HUES64 (cell line): ENCODE measurements around the gene CLTB.

Experiments used
- H3K27ac ChIP-seq: 2 replicates; pipeline ENCODE4 v1.7.0; 2013; ENCODE audit warnings: low read depth, low read length, inconsistent platforms
- H3K27me3 ChIP-seq: 2 replicates; pipeline ENCODE4 v1.6.1; 2013; ENCODE audit warnings: mild to moderate bottlenecking, low read length; ENCODE audit not compliant: insufficient read depth
- H3K36me3 ChIP-seq: 2 replicates; pipeline ENCODE4 v1.6.1; 2013; ENCODE audit warnings: mild to moderate bottlenecking, low read length; ENCODE audit not compliant: insufficient read depth
- H3K4me1 ChIP-seq: 2 replicates; pipeline ENCODE4 v1.6.1; 2013; ENCODE audit warnings: mild to moderate bottlenecking, low read length, moderate library complexity; ENCODE audit not compliant: insufficient read depth
- H3K4me3 ChIP-seq: 2 replicates; pipeline ENCODE4 v1.5.1; 2013; ENCODE audit warnings: mild to moderate bottlenecking, low read length, moderate library complexity
- H3K9ac ChIP-seq: 2 replicates; pipeline ENCODE4 v1.6.1; 2013; ENCODE audit warnings: mild to moderate bottlenecking, low read depth, low read length
- H3K9me3 ChIP-seq: 2 replicates; pipeline ENCODE4 v1.6.1; 2013; ENCODE audit warnings: low read depth, low read length; ENCODE audit not compliant: insufficient read depth
- WGBS: fragments of 150-250, 120-280 bp; methylation state at CpG from one replicate; pipeline ENCODE4 v1.1.7; 2013; ENCODE audit warnings: missing lambda C conversion rate; 5-methylcytosine and 5-hydroxymethylcytosine counted together

The CLTB gene

GRCh38 chr5:176360894-176361436, 55.4 kb downstream of the CLTB start:
- Histone ChIP-seq H3K4me3 (peak overlapping the region; percentile 85), H3K36me3 (peaks cover 34% of the 10 kb centered on the region), H3K4me1 (no peaks in the 10 kb centered on the region; the same call in 1 of the 2 replicates), H3K9ac (peak overlapping the region; percentile 89), H3K27ac (peak overlapping the region; percentile 87), H3K9me3 (no peaks in the 10 kb centered on the region), H3K27me3 (peaks cover 43% of the 10 kb centered on the region)
- WGBS, result 4% methylated on average over 27 of the region's 27 CpGs

DNA sequence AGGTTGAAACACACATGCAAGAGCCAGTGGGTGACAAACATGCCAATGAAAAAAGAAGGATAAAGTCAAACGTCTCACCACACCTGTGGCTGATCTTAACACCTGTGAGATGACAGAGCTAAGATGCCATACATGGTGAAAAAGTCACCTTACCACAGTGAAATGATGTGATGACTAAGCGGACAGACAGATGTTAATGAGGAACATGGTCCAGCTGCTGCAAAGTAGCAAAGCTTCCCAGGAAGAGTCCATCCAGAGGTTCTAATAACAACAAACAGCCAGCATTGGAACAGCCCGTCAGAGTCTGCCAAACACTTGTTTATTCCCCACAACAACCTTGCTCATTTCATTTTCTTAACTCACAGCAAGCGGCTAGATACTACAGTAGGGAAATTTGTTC, 56.7 kb downstream of the CLTB start:
- Histone ChIP-seq H3K9me3 (no peaks in the 10 kb centered on the region), H3K4me1 (no peaks in the 10 kb centered on the region; the same call in 1 of the 2 replicates), H3K27me3 (peaks cover 30% of the 10 kb centered on the region), H3K4me3 (peak overlapping the region; percentile 2; the same call in 1 of the 2 replicates), H3K9ac (no peak overlapping the region), H3K27ac (no peak overlapping the region), H3K36me3 (peaks cover 45% of the 10 kb centered on the region)
- WGBS, result 96% methylated on average over 4 of the region's 4 CpGs

DNA sequence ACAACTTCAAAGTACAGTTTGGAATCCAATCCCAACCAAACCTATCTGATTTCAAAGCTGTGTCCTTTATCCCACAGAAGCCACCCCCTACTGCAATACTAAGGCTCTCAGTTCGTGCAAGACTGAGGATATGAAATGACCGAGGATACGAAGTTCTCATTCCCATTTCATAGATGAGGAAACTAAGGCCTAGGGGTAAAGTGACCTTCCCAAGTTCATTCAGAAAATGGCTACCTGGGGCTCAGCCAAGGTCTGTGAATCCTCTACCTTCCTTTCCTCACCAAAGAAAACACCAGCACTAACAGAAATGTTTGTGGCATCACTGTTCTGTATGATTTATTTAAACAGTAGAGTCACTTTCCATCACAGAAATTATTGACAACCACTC, 60.2 kb downstream of the CLTB start:
- H3K27me3 ChIP-seq, result no peaks in the 10 kb centered on the region
- H3K36me3 ChIP-seq, result peaks cover 80% of the 10 kb centered on the region
- H3K4me1 ChIP-seq, result no peaks in the 10 kb centered on the region
- 89% methylated on average over 3 of the region's 3 CpGs for WGBS
- H3K27ac ChIP-seq, result no peak overlapping the region
- no peak overlapping the region for H3K4me3 ChIP-seq
- no peak overlapping the region for H3K9ac ChIP-seq
- H3K9me3 ChIP-seq, result no peaks in the 10 kb centered on the region

DNA sequence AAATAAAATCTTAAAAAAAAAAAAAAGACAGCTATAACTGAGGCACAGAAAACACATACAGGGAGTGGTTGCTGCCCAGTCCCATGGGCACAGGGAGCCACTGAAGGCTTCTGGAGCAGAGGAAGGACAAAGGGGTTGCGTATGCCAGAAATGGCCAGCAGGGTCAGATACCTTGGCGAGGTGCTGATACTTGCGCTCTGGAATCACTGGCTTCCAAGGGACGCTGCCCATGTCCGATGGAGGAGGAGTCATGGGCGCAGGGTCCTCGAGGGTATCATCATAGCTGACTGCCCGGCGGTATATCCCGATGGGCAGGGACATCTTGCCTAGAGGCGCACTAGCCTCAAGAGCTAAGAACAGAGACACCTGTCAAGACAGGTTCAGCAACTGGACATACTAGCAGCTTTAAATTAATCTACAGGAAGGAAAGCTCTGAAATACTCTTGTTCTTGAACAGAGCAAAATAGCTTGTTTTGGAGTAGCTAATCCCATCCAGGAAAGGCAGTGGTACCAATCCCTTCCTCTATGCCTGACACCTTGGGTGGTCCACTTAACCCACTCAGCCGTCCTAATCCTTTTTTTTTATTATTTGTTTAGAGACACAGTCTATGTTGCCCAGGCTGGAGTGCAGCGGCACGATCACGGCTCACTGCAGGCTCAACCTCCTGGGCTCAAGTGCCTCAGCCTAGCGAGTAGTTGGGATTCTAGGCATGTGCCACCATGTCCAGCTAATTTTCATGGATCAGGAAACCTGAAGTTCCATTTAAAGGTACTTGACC, 60.8 kb downstream of the CLTB start:
- Histone ChIP-seq H3K4me1 (no peaks in the 10 kb centered on the region), H3K4me3 (no peak overlapping the region), H3K27ac (no peak overlapping the region), H3K27me3 (no peaks in the 10 kb centered on the region), H3K36me3 (peaks cover 84% of the 10 kb centered on the region), H3K9me3 (no peaks in the 10 kb centered on the region), H3K9ac (no peak overlapping the region)
- WGBS, result 94% methylated on average over 16 of the region's 16 CpGs

- Histone ChIP-seq H3K27ac (no peak overlapping the region), H3K4me3 (no peak overlapping the region), H3K36me3 (peaks cover 95% of the 10 kb centered on the region), H3K9me3 (no peaks in the 10 kb centered on the region), H3K27me3 (no peaks in the 10 kb centered on the region), H3K9ac (no peak overlapping the region), H3K4me1 (no peaks in the 10 kb centered on the region)
- 92% methylated on average over 4 of the region's 4 CpGs for WGBS
Observed at GRCh38 chr5:176353533-176353932, 62.8 kb downstream of the CLTB start.

GRCh38 chr5:176352116-176352878, 64.0 kb downstream of the CLTB start:
- peaks cover 95% of the 10 kb centered on the region for H3K36me3 ChIP-seq
- no peak overlapping the region for H3K9ac ChIP-seq
- H3K4me3 ChIP-seq, result no peak overlapping the region
- no peaks in the 10 kb centered on the region for H3K4me1 ChIP-seq
- 98% methylated on average over 5 of the region's 5 CpGs for WGBS
- H3K9me3 ChIP-seq, result no peaks in the 10 kb centered on the region
- no peak overlapping the region for H3K27ac ChIP-seq
- no peaks in the 10 kb centered on the region for H3K27me3 ChIP-seq

GRCh38 chr5:176350416-176350815, 65.9 kb downstream of the CLTB start:
- Histone ChIP-seq H3K4me3 (no peak overlapping the region), H3K9ac (no peak overlapping the region), H3K4me1 (no peaks in the 10 kb centered on the region), H3K27ac (no peak overlapping the region), H3K36me3 (peaks cover 98% of the 10 kb centered on the region), H3K27me3 (no peaks in the 10 kb centered on the region), H3K9me3 (no peaks in the 10 kb centered on the region)
- WGBS, result 98% methylated on average over 8 of the region's 8 CpGs

DNA sequence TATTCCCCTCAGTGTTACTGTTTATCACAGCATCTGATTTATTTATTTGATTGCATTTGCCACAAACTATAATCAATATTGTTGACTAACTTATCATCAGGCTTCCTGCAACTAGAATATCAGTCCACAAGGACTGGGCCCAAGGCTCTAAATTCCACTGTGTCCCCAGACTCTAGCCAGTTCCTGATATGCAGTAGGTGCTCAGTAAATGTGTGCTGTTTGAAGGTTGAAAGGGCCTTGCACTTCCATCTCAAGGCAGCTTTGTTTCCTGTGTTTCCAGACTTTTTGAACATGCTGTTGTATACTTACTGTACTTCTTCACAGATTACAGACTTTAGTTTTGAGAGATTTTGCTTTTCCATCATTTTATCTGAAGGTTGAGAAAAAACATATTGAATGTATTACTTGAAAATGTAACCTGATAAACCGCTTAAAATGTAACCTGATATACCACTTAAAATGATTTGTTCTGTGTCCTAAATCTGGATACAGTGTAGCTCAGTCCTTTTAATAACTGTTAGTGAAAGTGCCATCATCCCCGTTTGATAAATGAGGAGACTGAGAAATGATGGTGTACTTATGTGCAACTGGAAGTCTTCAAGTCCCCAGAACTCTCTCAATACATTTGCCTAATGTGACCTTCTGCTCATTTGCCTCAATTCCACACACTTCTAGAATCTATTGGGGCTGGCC, 73.4 kb downstream of the CLTB start:
- Histone ChIP-seq H3K4me3 (no peak overlapping the region), H3K9ac (no peak overlapping the region), H3K27me3 (no peaks in the 10 kb centered on the region), H3K36me3 (peaks cover 48% of the 10 kb centered on the region), H3K27ac (no peak overlapping the region), H3K4me1 (no peaks in the 10 kb centered on the region), H3K9me3 (no peaks in the 10 kb centered on the region)
- WGBS, result 82% methylated on average over 1 of the region's 2 CpGs
